ENCODE measurements around the gene ATP11A.

The ATP11A gene

GRCh38 chr13:112806739-112807652 is 117.2 kb downstream of the ATP11A start:
- Histone ChIP-seq H3K36me3 (ENCODE audit: control insufficient read depth, insufficient read depth, low read length) (peaks cover 12% of the 10 kb centered on the region), H3K27me3 (replicated peaks; ENCODE audit: control insufficient read depth, insufficient read depth, low read length, poor library complexity, severe bottlenecking) (no peaks in the 10 kb centered on the region), H3K9me3 (ENCODE audit: control insufficient read depth, low read length) (no peaks in the 10 kb centered on the region), H3K4me3 (ENCODE audit: insufficient read depth, low read depth, low read length, poor library complexity, severe bottlenecking) (no peak overlapping the region), H3K4me1 (ENCODE audit: control insufficient read depth, insufficient read depth, low read length, poor library complexity, severe bottlenecking) (no peaks in the 10 kb centered on the region), H3K27ac (ENCODE audit: insufficient read depth, low read length, poor library complexity, severe bottlenecking) (no peak overlapping the region)
- DNase-seq = no peak

- Histone ChIP-seq H3K27me3 (replicated peaks; ENCODE audit: control insufficient read depth, insufficient read depth, low read length, poor library complexity, severe bottlenecking) (no peaks in the 10 kb centered on the region), H3K36me3 (ENCODE audit: control insufficient read depth, insufficient read depth, low read length) (peaks cover 12% of the 10 kb centered on the region), H3K4me1 (ENCODE audit: control insufficient read depth, insufficient read depth, low read length, poor library complexity, severe bottlenecking) (no peaks in the 10 kb centered on the region), H3K4me3 (ENCODE audit: insufficient read depth, low read depth, low read length, poor library complexity, severe bottlenecking) (no peak overlapping the region), H3K27ac (ENCODE audit: insufficient read depth, low read length, poor library complexity, severe bottlenecking) (no peak overlapping the region), H3K9me3 (ENCODE audit: control insufficient read depth, low read length) (no peaks in the 10 kb centered on the region)
- no peak for DNase-seq
Measured at GRCh38 chr13:112807653-112808376, 118.0 kb downstream of the ATP11A start.

- Histone ChIP-seq H3K27ac (ENCODE audit: insufficient read depth, low read length, poor library complexity, severe bottlenecking) (no peak overlapping the region), H3K4me1 (ENCODE audit: control insufficient read depth, insufficient read depth, low read length, poor library complexity, severe bottlenecking) (no peaks in the 10 kb centered on the region)
- no peak for DNase-seq
Measured at GRCh38 chr13:112808377-112809140, 118.7 kb downstream of the ATP11A start.

GRCh38 chr13:112809332-112810315 is 119.8 kb downstream of the ATP11A start:
- Histone ChIP-seq H3K27me3 (replicated peaks; ENCODE audit: control insufficient read depth, insufficient read depth, low read length, poor library complexity, severe bottlenecking) (no peaks in the 10 kb centered on the region), H3K36me3 (ENCODE audit: control insufficient read depth, insufficient read depth, low read length) (peaks cover 12% of the 10 kb centered on the region), H3K4me3 (ENCODE audit: insufficient read depth, low read depth, low read length, poor library complexity, severe bottlenecking) (no peak overlapping the region), H3K27ac (ENCODE audit: insufficient read depth, low read length, poor library complexity, severe bottlenecking) (no peak overlapping the region), H3K9me3 (ENCODE audit: control insufficient read depth, low read length) (no peaks in the 10 kb centered on the region), H3K4me1 (ENCODE audit: control insufficient read depth, insufficient read depth, low read length, poor library complexity, severe bottlenecking) (no peaks in the 10 kb centered on the region)
- DNase-seq = no peak

More at GRCh38 chr13:112808377-112809140, 118.7 kb downstream of the ATP11A start:
- peaks cover 12% of the 10 kb centered on the region for H3K36me3 ChIP-seq (ENCODE audit: control insufficient read depth, insufficient read depth, low read length)
- H3K9me3 ChIP-seq (ENCODE audit: control insufficient read depth, low read length) = no peaks in the 10 kb centered on the region
- H3K4me3 ChIP-seq (ENCODE audit: insufficient read depth, low read depth, low read length, poor library complexity, severe bottlenecking) = no peak overlapping the region
- no peaks in the 10 kb centered on the region for H3K27me3 ChIP-seq (replicated peaks; ENCODE audit: control insufficient read depth, insufficient read depth, low read length, poor library complexity, severe bottlenecking)

- no peaks in the 10 kb centered on the region for H3K27me3 ChIP-seq (replicated peaks; ENCODE audit: control insufficient read depth, insufficient read depth, low read length, poor library complexity, severe bottlenecking)
- no peak overlapping the region for H3K27ac ChIP-seq (ENCODE audit: insufficient read depth, low read length, poor library complexity, severe bottlenecking)
- H3K4me1 ChIP-seq (ENCODE audit: control insufficient read depth, insufficient read depth, low read length, poor library complexity, severe bottlenecking) = no peaks in the 10 kb centered on the region
- H3K36me3 ChIP-seq (ENCODE audit: control insufficient read depth, insufficient read depth, low read length) = peaks cover 12% of the 10 kb centered on the region
- H3K9me3 ChIP-seq (ENCODE audit: control insufficient read depth, low read length) = no peaks in the 10 kb centered on the region
- DNase-seq = no peak
- H3K4me3 ChIP-seq (ENCODE audit: insufficient read depth, low read depth, low read length, poor library complexity, severe bottlenecking) = no peak overlapping the region
Measured at GRCh38 chr13:112810608-112811007, 120.8 kb downstream of the ATP11A start.

- no peaks in the 10 kb centered on the region for H3K4me1 ChIP-seq (ENCODE audit: control insufficient read depth, insufficient read depth, low read length, poor library complexity, severe bottlenecking)
- H3K9me3 ChIP-seq (ENCODE audit: control insufficient read depth, low read length) = no peaks in the 10 kb centered on the region
- H3K4me3 ChIP-seq (ENCODE audit: insufficient read depth, low read depth, low read length, poor library complexity, severe bottlenecking) = no peak overlapping the region
- DNase-seq = no peak
- H3K27ac ChIP-seq (ENCODE audit: insufficient read depth, low read length, poor library complexity, severe bottlenecking) = no peak overlapping the region
- H3K27me3 ChIP-seq (replicated peaks; ENCODE audit: control insufficient read depth, insufficient read depth, low read length, poor library complexity, severe bottlenecking) = no peaks in the 10 kb centered on the region
- H3K36me3 ChIP-seq (ENCODE audit: control insufficient read depth, insufficient read depth, low read length) = peaks cover 26% of the 10 kb centered on the region
Measured at GRCh38 chr13:112812306-112813055, 122.6 kb downstream of the ATP11A start.

GRCh38 chr13:112813552-112813951 is 123.7 kb downstream of the ATP11A start:
- Histone ChIP-seq H3K4me3 (ENCODE audit: insufficient read depth, low read depth, low read length, poor library complexity, severe bottlenecking) (no peak overlapping the region), H3K4me1 (ENCODE audit: control insufficient read depth, insufficient read depth, low read length, poor library complexity, severe bottlenecking) (no peaks in the 10 kb centered on the region), H3K36me3 (ENCODE audit: control insufficient read depth, insufficient read depth, low read length) (peaks cover 26% of the 10 kb centered on the region), H3K27me3 (replicated peaks; ENCODE audit: control insufficient read depth, insufficient read depth, low read length, poor library complexity, severe bottlenecking) (no peaks in the 10 kb centered on the region), H3K9me3 (ENCODE audit: control insufficient read depth, low read length) (no peaks in the 10 kb centered on the region), H3K27ac (ENCODE audit: insufficient read depth, low read length, poor library complexity, severe bottlenecking) (no peak overlapping the region)
- DNase-seq = no peak

- Histone ChIP-seq H3K4me1 (ENCODE audit: control insufficient read depth, insufficient read depth, low read length, poor library complexity, severe bottlenecking) (no peaks in the 10 kb centered on the region), H3K27me3 (replicated peaks; ENCODE audit: control insufficient read depth, insufficient read depth, low read length, poor library complexity, severe bottlenecking) (no peaks in the 10 kb centered on the region), H3K36me3 (ENCODE audit: control insufficient read depth, insufficient read depth, low read length) (peaks cover 29% of the 10 kb centered on the region), H3K27ac (ENCODE audit: insufficient read depth, low read length, poor library complexity, severe bottlenecking) (no peak overlapping the region), H3K4me3 (ENCODE audit: insufficient read depth, low read depth, low read length, poor library complexity, severe bottlenecking) (no peak overlapping the region), H3K9me3 (ENCODE audit: control insufficient read depth, low read length) (no peaks in the 10 kb centered on the region)
- no peak for DNase-seq
Measured at GRCh38 chr13:112814905-112815585, 125.2 kb downstream of the ATP11A start.
